Stimulated activated CD4-positive, alpha-beta T cell treated with anti-CD3 and anti-CD28 coated beads, TNF-alpha, amount 100 ng/mL, for 4 hours (primary cell): ENCODE data around the gene CDYL.
"Not testable (repeated sequence)": the region's sequence is repeated elsewhere in the genome, so short reads cannot be mapped to it uniquely, and the experiment has no call there.

ENCODE experiments used
- DNase-seq, 3 experiments: peaks; one replicate each; pipeline ENCODE4 v3.0.0-alpha.2; 2020; ENCODE audit warnings: low read depth in 3 of 3

CDYL gene

GRCh38 chr6:4840169-4840568 lies 64.0 kb downstream of the CDYL start:
- DNase-seq = no peak

DNA sequence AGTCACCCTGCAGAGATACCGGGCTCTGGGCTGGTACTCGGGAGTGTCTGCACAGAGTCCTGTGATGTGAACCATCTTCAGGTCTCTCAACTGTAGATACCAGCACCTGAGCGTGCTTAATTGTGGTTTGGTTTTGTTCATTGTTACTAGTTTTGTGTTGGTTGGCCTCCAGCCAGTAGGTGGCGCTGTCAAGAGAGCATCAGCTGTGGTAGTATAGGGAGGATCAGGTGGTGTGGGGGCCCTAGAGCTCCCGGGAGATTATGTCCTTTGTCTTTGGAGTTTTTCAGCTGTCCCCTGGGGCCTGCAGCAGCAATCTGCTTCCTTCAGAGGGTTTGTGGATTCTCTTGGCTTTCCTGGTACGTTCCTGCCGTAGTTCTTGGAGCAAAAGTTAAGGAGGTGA lies 67.9 kb downstream of the CDYL start:
- no peak for DNase-seq

- DNase-seq = no peak
These were observed 70.2 kb downstream of the CDYL start for GRCh38 chr6:4846387-4846786.

GRCh38 chr6:4848382-4849068 lies 72.3 kb downstream of the CDYL start:
- DNase-seq = no peak

GRCh38 chr6:4849226-4850022 lies 73.2 kb downstream of the CDYL start:
- DNase-seq = no peak

DNA sequence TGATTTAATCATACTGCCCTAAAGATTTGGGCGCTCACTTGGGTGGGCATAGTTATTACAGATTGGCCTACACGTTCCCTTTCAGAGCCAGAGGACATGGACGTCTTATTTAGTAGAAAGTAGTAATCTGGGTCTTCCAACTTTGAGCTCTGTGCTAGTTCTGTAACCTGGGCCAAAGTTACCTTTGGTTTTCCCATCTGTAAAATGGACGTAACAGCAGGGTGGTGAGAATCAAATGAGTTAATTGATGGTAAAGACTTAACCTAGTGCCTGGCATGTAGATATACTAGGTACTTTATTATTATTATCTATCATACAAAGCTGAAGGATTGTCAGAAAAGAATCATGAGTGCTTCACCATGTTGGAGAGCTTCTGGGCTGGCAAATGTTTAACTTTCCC lies 74.8 kb downstream of the CDYL start:
- no peak for DNase-seq

DNA sequence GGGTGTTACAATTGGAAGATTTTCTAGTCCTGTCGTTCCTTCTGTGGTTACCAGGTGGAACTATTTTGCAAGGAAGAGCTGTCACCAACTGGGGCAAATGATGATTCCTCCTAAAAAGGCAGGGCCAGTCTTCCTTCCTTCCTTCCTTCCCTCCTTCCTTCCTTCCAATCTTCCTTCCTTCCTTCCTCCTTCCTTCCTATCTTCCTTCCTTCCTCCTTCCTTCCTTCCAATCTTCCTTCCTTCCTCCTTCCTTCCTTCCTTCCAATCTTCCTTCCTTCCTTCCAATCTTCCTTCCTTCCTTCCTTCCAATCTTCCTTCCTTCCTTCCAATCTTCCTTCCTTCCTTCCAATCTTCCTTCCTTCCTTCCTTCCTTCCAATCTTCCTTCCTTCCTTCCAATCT lies 76.0 kb downstream of the CDYL start:
- not testable (repeated sequence) for DNase-seq

DNA sequence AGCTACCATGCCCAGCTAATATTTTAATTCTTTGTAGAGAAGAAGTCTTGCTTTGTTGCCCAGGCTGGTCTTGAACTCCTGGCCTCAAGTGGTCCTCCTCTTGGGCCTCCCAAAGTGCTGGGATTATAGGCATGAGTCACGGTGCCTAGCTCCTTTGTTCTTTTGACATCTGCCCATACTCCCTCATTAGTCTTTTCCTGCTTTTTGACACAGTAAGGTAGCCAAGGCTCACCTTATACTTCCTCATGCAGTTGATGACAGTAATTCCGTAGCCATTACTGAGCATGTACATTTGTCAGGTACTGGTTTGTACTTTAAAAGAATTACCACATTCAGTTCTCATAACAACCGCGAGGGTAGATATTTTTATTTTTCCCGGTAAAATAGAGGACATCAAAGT lies 76.7 kb downstream of the CDYL start:
- no peak for DNase-seq

DNA sequence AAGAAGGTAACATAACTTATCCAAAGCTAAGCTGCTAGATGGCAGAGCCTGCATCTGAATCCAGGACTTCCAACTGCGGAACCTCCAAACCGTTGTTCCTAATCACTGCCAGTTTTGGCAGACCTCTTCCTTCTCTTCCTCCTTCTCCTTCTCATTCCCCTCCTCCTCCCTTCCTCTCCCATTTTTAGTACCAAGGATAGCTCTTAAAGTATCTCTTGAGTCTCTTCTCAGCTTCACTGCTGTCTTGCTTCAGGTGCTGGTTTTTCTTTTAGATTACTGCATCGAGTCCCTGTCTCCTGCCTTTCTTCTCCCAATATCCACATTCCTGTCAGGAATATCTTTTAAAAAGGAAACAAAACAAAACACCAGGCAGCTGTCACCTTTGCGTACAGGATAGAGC lies 77.1 kb downstream of the CDYL start:
- no peak for DNase-seq

DNA sequence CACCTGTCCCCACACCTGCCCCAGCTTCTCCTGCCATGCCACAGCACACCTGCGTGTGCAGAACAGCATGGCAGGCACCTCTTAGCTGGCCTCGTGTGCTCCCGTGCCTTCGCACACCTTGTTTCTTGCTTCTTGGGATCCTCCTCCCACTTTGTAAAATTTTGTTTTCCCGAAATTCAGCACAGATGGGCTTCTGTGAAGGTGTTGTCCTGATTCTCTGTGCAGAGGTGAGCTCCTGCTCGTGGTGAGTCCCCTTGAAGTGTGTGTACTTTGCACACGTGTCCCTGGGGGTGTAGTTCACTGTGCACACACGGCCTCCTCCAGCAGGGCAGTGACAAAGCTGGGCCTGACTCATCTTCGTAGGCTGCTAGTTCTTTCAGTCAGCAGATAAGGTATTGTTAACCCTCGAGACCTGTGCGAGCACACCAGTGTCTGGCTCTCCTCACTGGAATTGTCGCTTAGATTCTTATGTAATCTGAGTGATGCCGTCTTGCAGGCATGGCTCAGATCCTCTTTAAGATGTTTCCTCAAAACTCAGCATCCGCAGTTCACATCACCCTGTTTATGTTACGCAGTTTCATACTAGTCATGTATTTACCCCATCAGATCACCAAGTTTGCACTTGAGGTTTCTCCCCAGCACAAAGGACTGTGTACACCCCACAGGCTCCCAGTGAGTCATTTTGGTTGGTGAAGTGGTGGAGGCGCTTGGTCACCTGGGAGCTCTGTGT lies 77.7 kb downstream of the CDYL start:
- no peak for DNase-seq

- no peak for DNase-seq
These were observed 80.6 kb downstream of the CDYL start for GRCh38 chr6:4856785-4857184.

GRCh38 chr6:4858194-4859015 lies 82.2 kb downstream of the CDYL start:
- no peak for DNase-seq

DNA sequence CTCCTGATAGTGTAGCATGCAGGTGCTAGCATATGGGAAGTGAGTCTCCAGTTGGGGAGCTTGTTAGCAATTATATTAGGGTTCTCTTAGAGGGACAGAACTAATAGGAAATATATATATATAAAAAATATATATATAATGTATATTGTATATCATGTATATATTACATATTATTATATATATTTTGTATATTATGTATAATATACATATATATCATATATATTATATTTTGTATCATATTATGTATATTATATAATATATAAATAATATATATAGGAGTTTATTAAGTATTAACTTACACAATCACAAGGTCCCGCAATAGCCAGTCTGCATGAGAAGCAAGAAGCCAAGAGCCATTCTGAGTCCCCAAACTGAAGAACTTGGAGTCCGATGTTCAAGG lies 84.2 kb downstream of the CDYL start:
- no peak for DNase-seq

DNA sequence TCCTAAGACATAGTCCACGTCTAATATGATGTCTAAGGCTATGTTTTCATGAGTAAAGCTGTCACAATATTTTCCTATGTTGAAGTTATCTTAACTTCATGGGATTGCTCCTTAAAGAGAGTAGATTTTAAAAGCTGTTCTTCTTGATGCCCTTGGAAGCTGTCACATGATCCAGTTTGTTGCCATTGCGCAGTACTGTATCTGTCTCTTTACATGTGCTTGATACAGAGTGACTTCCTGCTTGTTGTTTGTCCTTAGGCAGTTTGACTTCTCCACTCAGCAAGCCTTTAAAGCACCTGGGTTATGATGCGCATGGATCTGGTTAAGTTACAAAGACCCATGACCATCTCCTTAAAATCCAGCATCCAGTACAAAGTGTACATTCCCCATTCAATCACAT lies 85.4 kb downstream of the CDYL start:
- no peak for DNase-seq

DNA sequence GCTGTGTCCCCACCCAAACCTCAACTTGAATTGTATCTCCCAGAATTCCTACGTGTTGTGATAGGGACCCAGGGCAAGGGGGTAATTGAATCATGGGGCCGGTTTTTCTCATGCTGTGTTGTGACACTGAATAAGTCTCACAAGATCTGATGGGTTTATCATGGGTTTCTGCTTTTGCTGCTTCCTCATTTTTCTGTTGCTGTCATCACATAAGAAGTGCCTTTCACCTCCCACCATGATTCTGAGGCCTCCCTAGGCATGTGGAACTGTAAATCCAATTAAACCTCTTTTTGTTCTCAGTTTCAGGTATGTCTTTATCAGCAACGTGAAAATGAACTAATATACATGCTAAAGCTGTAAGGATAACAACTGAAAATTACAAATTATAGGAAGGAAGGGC lies 88.3 kb downstream of the CDYL start:
- no peak for DNase-seq

GRCh38 chr6:4865006-4865405 lies 88.8 kb downstream of the CDYL start:
- not testable (repeated sequence) for DNase-seq

DNA sequence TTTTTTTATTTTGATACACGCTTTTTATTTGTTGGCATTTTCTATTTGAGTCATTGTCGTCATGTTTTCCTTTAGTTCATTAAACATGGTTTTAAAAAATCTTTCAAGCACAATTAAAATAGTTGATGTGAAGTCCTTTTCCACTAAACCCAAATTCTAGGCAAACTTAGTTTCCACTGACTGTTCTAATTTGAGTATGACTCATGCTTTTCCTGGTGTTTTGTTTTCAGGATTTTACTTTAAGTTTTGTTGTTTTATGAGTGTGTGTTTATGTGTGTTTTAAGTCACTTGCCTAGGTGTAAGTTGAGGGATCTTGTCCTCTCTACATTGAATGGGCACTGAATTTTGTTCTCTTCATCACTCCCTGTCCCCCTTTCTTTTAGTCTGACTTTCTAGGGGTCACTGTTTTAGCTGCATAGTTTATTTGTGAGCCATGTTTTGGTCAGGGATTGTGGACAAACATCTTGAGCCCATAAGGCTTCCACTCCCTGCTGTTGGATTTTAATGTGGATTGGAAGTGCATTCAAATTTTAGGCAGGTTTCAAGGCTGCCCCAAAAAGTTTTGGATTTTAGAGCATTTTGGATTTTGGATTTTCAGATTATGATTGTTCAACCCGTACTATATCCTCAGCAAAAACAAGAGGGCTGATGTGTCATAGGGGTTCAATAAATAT lies 94.8 kb downstream of the CDYL start:
- DNase-seq = no peak

DNA sequence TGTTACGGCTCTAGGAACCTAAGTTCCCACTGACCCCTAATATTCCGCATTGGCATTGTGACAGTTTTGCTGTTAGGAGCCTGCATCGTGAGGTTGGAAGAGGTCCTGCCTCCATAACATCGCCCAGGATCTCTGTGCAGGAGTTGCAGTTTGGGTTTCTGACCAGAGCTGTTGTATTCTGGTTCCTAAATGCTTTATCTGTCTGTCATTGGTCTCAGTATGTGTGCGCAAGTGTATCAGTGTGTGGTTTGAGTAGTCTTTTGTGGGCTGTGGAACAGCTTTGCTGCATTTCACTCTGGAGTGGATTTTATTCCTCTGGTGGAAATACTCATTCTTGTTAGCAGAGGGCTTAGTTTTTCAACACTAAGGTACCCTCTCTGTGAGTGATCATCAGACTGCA lies 95.6 kb downstream of the CDYL start:
- no peak for DNase-seq

GRCh38 chr6:4872841-4873240 lies 96.6 kb downstream of the CDYL start:
- no peak for DNase-seq

DNA sequence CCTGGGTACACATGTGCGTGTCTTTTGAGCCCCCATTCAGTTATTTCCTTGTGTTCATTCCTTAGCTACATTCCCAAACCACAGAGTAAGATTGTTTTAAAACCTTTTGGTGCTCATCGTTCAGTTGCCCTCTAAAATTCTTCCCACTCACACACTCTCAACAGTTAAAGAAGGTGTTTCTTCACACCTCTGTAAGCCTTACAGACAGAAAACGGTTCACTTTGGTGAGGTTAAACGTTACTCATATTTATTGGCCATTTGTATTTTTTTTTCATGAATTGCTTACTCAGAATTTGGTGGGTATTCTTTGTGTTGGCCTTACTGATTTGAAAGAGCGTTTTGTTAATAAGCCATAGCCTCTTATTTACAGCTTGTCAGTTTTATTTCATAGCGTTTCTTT lies 97.7 kb downstream of the CDYL start:
- no peak for DNase-seq

- no peak for DNase-seq
These were observed 103.6 kb downstream of the CDYL start for GRCh38 chr6:4879741-4880275.
